Left ventricle myocardium inferior (tissue), 1 donor: ENCODE results near the gene PAQR7. TPM values are rescaled to one million over a fixed set of nuclear protein-coding genes. Genes with fewer than 3 reads are reported as not detected.
A peak's percentile ranks its signal among the peaks of the same experiment; 100 is the strongest.

Experiments used
- DNase-seq: peaks from one replicate; pipeline ENCODE4 v3.0.0-alpha.2; 2020
- H3K27ac ChIP-seq: fragments of 200-600 bp; replicated peaks from 2 replicates; pipeline ENCODE4 v1.8.0; 2021
- H3K27me3 ChIP-seq: fragments of 200-600 bp; 2 replicates; pipeline ENCODE4 v1.8.0; 2021; ENCODE audit warnings: low read depth
- H3K36me3 ChIP-seq: fragments of 200-600 bp; 2 replicates; pipeline ENCODE4 v1.8.0; 2021
- H3K4me1 ChIP-seq: fragments of 200-600 bp; 2 replicates; pipeline ENCODE4 v1.8.0; 2021
- H3K4me3 ChIP-seq: fragments of 200-600 bp; 2 replicates; pipeline ENCODE4 v1.8.0; 2021; ENCODE audit warnings: mild to moderate bottlenecking, moderate library complexity
- H3K9me3 ChIP-seq: fragments of 200-600 bp; replicated peaks from 2 replicates; pipeline ENCODE4 v1.8.0; 2021
- CTCF ChIP-seq: fragments of 200-600 bp; IDR thresholded peaks from 2 replicates; pipeline ENCODE4 v1.8.0; 2021; ENCODE audit warnings: antibody characterized with exemption, mild to moderate bottlenecking, borderline replicate concordance
- intact Hi-C: fragments of 100-400 bp; cut with micrococcal nuclease; formaldehyde crosslinking; loops from one replicate; pipeline ENCODE4 v1.11.0; 2022
- total RNA-seq: library from RNA; stranded (reverse); fragmentation: NEBNext Ultra II Directional; extraction: Animal tissue kit (Norgen Biotek cat#: 25700); gene quantifications from one replicate; pipeline ENCODE4 v1.2.1, GENCODE V29; 2021
- donor health status: DM: no; HTN: yes; CAD: no; lungs with severe emphysema.

PAQR7 gene
- total RNA-seq, 1 donor from 2014 or later, result 1.9 TPM

- H3K4me3 ChIP-seq, result no peak overlapping the region
- peaks cover 37% of the 10 kb centered on the region for H3K36me3 ChIP-seq
- no peaks in the 10 kb centered on the region for H3K27me3 ChIP-seq
- peak; percentile 27 for TF ChIP-seq CTCF
- DNase-seq, result peak; percentile 12
- intact Hi-C loops, result no loop called here
- H3K27ac ChIP-seq, result peak overlapping the region; percentile 95
- H3K4me1 ChIP-seq, result peaks cover 51% of the 10 kb centered on the region
- H3K9me3 ChIP-seq, result no peaks in the 10 kb centered on the region
These were observed 57.5 kb downstream of the PAQR7 start for GRCh38 chr1:25817840-25818501.

- Histone ChIP-seq H3K9me3 (no peaks in the 10 kb centered on the region), H3K4me1 (peaks cover 35% of the 10 kb centered on the region), H3K27me3 (no peaks in the 10 kb centered on the region), H3K36me3 (peaks cover 48% of the 10 kb centered on the region), H3K4me3 (no peak overlapping the region), H3K27ac (no peak overlapping the region)
- no peak for DNase-seq
- intact Hi-C loops, result no loop called here
- no peak for TF ChIP-seq CTCF
These were observed 59.3 kb downstream of the PAQR7 start for GRCh38 chr1:25816112-25816718.

GRCh38 chr1:25815208-25816111 lies 60.0 kb downstream of the PAQR7 start:
- TF ChIP-seq CTCF, result no peak
- Histone ChIP-seq H3K9me3 (no peaks in the 10 kb centered on the region), H3K27ac (no peak overlapping the region), H3K4me1 (peaks cover 35% of the 10 kb centered on the region), H3K36me3 (peaks cover 51% of the 10 kb centered on the region), H3K27me3 (no peaks in the 10 kb centered on the region), H3K4me3 (no peak overlapping the region)
- DNase-seq, result peak; percentile 13
- intact Hi-C loops, result no loop called here

- H3K27me3 ChIP-seq, result no peaks in the 10 kb centered on the region
- intact Hi-C loops, result no loop called here
- no peak overlapping the region for H3K27ac ChIP-seq
- H3K4me1 ChIP-seq, result peaks cover 36% of the 10 kb centered on the region
- H3K36me3 ChIP-seq, result peaks cover 59% of the 10 kb centered on the region
- DNase-seq, result no peak
- TF ChIP-seq CTCF, result no peak
- no peaks in the 10 kb centered on the region for H3K9me3 ChIP-seq
- H3K4me3 ChIP-seq, result no peak overlapping the region
These were observed 60.9 kb downstream of the PAQR7 start for GRCh38 chr1:25814549-25815087.

GRCh38 chr1:25813734-25814471 lies 61.6 kb downstream of the PAQR7 start:
- Histone ChIP-seq H3K27me3 (no peaks in the 10 kb centered on the region), H3K4me1 (peaks cover 36% of the 10 kb centered on the region), H3K36me3 (peaks cover 67% of the 10 kb centered on the region), H3K4me3 (no peak overlapping the region), H3K27ac (no peak overlapping the region), H3K9me3 (no peaks in the 10 kb centered on the region)
- intact Hi-C loops, result no loop called here
- no peak for TF ChIP-seq CTCF
- no peak for DNase-seq
